Body of pancreas (tissue), 4 donors: ENCODE measurements around the gene DYDC2. TPM values are rescaled to one million over a fixed set of nuclear protein-coding genes. Genes with fewer than 3 reads are reported as not detected.
A peak's percentile ranks its signal among the peaks of the same experiment; 100 is the strongest.

Experiments used
- ATAC-seq: fragments of 150-250 bp; one replicate; pipeline ENCODE4 v1.9.1; 2016
- DNase-seq, 4 donors: peaks; one replicate each; pipeline ENCODE4 v3.0.0-alpha.2; 2019
- H3K27ac ChIP-seq, 4 donors: fragments of 200-600 bp; sonication (generic); 1 replicate in 3 of 4; 2 replicates in 1 of 4; pipeline versions ENCODE4 v1.5.1 to v1.6.1; 2016 to 2019; ENCODE audit warnings: mild to moderate bottlenecking in 1 of 4, mixed read lengths in 1 of 4, moderate library complexity in 1 of 4
- H3K27me3 ChIP-seq, 2 donors: fragments of 200-600 bp; sonication (generic); one replicate each; pipeline ENCODE4 v1.6.0; 2016; ENCODE audit warnings: mild to moderate bottlenecking in 1 of 2
- H3K36me3 ChIP-seq, 2 donors: fragments of 200-600 bp; sonication (generic); replicated peaks in 1 of 2; 2 replicates each; pipeline ENCODE4 v1.5.1; 2016; ENCODE audit warnings: low read depth in 2 of 2; ENCODE audit not compliant: insufficient read depth in 1 of 2
- H3K4me1 ChIP-seq: fragments of 200-600 bp; sonication (generic); one replicate; pipeline ENCODE4 v1.6.0; 2016
- H3K4me3 ChIP-seq, 2 donors: fragments of 200-600 bp; sonication (generic); 1 replicate in 1 of 2; 2 replicates in 1 of 2; pipeline ENCODE4 v1.5.1; 2016 to 2019
- H3K9me3 ChIP-seq, 3 donors: fragments of 200-600 bp; sonication (generic); 1 replicate in 2 of 3; 2 replicates in 1 of 3; pipeline ENCODE4 v1.5.1; 2016
- POLR2A ChIP-seq, 3 donors: fragments of 450-650 bp; IDR thresholded peaks; one replicate each; pipeline ENCODE4 v1.6.1; 2016; ENCODE audit warnings: antibody characterized with exemption in 3 of 3, mild to moderate bottlenecking in 2 of 3
- WGBS, 2 donors: methylation state at CpG; one replicate each; pipeline ENCODE4 v1.1.5; 2017; 5-methylcytosine and 5-hydroxymethylcytosine counted together
- intact Hi-C: fragments of 100-400 bp; cut with DNase I; formaldehyde crosslinking; loops from one replicate; pipeline ENCODE4 v1.15.1; 2023
- total RNA-seq, 2 donors: library from RNA; depleted of rRNA; stranded (reverse); fragments of >200 nt; gene quantifications; one replicate each; pipeline ENCODE4 v1.1.0, GENCODE V29; 2016
- TF ChIP-seq, protein P1 (sequence below), 7 experiments: fragments of 450-650 bp in 4 of 7; fragments of 200-600 bp in 3 of 7; sonication (generic) in 3 of 7; IDR thresholded peaks; one replicate each; pipeline ENCODE4 v1.5.1; 2016 to 2019; ENCODE audit warnings: antibody characterized with exemption in 7 of 7

Gene DYDC2, protein sequence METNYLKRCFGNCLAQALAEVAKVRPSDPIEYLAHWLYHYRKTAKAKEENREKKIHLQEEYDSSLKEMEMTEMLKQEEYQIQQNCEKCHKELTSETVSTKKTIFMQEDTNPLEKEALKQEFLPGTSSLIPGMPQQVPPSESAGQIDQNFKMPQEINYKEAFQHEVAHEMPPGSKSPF
- not detected for total RNA-seq

DNA sequence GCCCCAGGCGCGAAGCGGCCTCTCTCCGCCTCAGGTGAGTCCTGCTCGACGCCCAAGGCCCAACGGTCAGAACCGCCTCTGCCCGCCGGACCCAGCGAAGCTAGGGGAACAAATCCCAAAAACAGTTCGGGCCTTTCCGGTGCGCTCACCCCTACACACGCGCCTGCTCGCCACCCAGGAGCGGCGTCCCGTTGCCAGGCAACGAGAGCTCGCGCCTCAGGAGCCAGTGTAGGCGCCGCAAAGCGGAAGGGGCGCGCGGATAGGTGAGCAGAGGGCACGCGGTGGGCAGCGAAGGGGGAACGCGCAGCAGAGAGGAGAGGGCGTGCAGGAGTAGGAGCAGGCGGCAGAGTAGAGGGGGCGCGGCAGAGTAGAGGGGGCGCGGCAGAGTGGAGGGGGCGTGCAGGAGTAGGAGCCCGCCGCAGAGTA, at the start of gene DYDC2, which contains the start of gene DYDC1:
TSS of gene DYDC2 (plus strand) at position 219 of the 426 bp plus-strand sequence. CDS start 5,663 bp downstream, outside the sequence.
TSS of gene DYDC1 (minus strand) at position 193 of the 426 bp plus-strand sequence. CDS start 4,154 bp downstream, outside the sequence.
- Histone ChIP-seq H3K4me3 (no peak within 1 kb of the TSS), H3K27me3 (no peaks in the 10 kb centered on the region), H3K4me1 (peaks cover 16% of the 10 kb centered on the region), H3K27ac (no peak within 1 kb of the TSS), H3K9me3 (no peaks in the 10 kb centered on the region), H3K36me3 (no peaks in the 10 kb centered on the region)
- TF ChIP-seq POLR2A (IDR thresholded peaks at IDR 0.05) = no peak
- TF ChIP-seq, protein P1, sequence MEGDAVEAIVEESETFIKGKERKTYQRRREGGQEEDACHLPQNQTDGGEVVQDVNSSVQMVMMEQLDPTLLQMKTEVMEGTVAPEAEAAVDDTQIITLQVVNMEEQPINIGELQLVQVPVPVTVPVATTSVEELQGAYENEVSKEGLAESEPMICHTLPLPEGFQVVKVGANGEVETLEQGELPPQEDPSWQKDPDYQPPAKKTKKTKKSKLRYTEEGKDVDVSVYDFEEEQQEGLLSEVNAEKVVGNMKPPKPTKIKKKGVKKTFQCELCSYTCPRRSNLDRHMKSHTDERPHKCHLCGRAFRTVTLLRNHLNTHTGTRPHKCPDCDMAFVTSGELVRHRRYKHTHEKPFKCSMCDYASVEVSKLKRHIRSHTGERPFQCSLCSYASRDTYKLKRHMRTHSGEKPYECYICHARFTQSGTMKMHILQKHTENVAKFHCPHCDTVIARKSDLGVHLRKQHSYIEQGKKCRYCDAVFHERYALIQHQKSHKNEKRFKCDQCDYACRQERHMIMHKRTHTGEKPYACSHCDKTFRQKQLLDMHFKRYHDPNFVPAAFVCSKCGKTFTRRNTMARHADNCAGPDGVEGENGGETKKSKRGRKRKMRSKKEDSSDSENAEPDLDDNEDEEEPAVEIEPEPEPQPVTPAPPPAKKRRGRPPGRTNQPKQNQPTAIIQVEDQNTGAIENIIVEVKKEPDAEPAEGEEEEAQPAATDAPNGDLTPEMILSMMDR (IDR thresholded peaks at IDR 0.05) = no peak
- WGBS, 2 donors = 3% methylated on average over 19 to 38 of the region's 43 CpGs
- intact Hi-C loops = no loop called here
- ATAC-seq = peak; percentile 92
- peak; percentile 65 to 85 (median 72) for DNase-seq

DNA sequence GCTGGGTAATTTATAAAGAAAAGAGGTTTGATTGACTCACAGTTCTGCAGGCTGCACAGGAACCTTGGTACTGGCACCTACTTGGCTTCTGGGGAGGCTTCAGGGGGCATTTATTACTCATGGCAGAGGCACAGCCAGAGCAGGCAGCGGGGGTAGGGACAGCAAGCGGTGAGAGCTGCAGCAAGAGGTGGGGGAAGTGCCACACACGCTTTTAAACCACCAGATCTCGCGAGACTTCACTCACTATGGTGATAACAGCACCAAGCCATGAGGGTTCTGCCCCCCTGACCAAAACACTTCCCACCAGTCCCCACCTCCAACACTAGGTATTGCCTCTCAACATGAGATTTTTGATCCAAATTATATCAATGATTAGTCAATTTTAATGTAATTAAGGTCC, 43.1 kb upstream of the DYDC2 start:
- Histone ChIP-seq H3K27me3 (no peaks in the 10 kb centered on the region), H3K4me1 (peaks cover under 1% of the 10 kb centered on the region), H3K27ac (no peak overlapping the region), H3K9me3 (no peaks in the 10 kb centered on the region), H3K4me3 (no peak overlapping the region), H3K36me3 (no peaks in the 10 kb centered on the region)
- ATAC-seq (no peak), DNase-seq (no peak)
- WGBS, 2 donors = 82 to 94% methylated on average over 5 of the region's 5 CpGs
- intact Hi-C loops = no loop called here
- no peak for TF ChIP-seq POLR2A (IDR thresholded peaks at IDR 0.05)
- TF ChIP-seq, protein P1 (IDR thresholded peaks at IDR 0.05) = no peak

DNA sequence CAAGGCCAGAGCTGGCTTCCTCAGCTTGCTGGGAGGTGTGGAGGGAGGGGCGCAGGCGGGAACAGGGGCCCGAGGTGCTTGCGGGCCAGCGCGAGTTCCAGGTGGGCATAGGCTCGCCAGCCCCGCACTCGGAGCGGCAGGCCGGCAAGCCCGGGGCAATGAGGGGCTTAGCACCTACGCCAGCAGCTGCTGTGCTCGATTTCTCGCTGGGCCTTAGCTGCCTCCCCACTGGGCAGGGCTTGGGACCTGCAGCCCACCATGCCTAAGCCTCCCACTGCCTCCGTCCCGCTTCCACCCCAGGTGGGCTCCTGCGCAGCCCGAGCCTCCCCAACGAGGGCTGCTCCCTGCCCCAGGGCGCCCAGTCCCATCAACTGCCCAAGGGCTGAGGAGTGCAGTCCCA, 41.2 kb upstream of the DYDC2 start:
- DNase-seq = no peak
- no peak for TF ChIP-seq POLR2A (IDR thresholded peaks at IDR 0.05)
- TF ChIP-seq, protein P1 (IDR thresholded peaks at IDR 0.05) = no peak
- 96 to 100% methylated on average over 10 to 21 of the region's 21 CpGs for WGBS, 2 donors

DNA sequence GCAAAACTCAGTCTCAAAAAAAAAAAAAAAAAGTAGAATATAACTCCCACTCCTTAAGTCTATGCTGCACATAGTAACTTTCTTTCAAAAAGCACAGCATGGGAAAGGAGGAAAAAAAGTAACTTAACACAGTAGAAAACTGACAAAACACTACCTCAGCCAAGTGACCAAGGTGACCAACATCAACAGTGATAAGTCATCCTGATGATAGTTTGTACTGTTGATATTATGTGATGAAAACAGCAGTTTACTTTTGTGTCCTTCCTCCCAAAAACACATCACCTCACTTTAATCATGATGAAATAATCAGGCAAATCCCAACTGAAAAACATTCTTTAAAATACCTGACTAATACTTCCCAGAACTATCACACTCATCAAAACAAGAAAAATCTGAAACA, 37.8 kb upstream of the DYDC2 start:
- Histone ChIP-seq H3K27ac (no peak overlapping the region), H3K36me3 (no peaks in the 10 kb centered on the region), H3K4me1 (peaks cover 50% of the 10 kb centered on the region), H3K4me3 (no peak overlapping the region), H3K9me3 (no peaks in the 10 kb centered on the region), H3K27me3 (no peaks in the 10 kb centered on the region)
- ATAC-seq (no peak), DNase-seq (no peak)
- no peak for TF ChIP-seq POLR2A (IDR thresholded peaks at IDR 0.05)
- TF ChIP-seq, protein P1 (IDR thresholded peaks at IDR 0.05) = no peak
- intact Hi-C loops = no loop called here

More for the DNA sequence above, 41.2 kb upstream of the DYDC2 start:
- Histone ChIP-seq H3K27ac (no peak overlapping the region), H3K9me3 (no peaks in the 10 kb centered on the region), H3K4me3 (no peak overlapping the region), H3K27me3 (no peaks in the 10 kb centered on the region), H3K4me1 (peaks cover 18% of the 10 kb centered on the region), H3K36me3 (no peaks in the 10 kb centered on the region)
- intact Hi-C loops = no loop called here
- ATAC-seq = no peak

DNA sequence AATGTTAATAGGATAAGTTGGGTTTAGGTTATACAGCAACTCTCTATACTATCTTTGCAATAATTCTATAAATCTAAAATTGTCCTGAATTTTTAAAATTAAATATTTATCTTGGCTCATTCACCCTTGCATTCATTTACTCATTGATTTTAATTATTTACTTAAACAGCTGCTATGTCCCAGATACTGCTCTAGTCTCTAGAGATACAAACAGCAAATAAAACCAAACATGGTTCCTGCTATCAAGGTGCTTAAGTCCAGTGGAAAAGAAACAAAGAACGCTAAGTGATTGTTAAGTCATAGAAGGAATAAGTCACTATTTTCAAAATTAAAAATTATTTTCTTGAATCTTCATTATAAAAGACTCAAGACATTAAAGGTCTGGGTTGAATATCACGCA, 37.3 kb upstream of the DYDC2 start:
- no peaks in the 10 kb centered on the region for H3K9me3 ChIP-seq
- WGBS, 2 donors = 30 to 37% methylated on average over 2 of the region's 2 CpGs
- no peaks in the 10 kb centered on the region for H3K36me3 ChIP-seq
- TF ChIP-seq POLR2A (IDR thresholded peaks at IDR 0.05) = no peak
- TF ChIP-seq, protein P1 (IDR thresholded peaks at IDR 0.05) = no peak
- H3K27me3 ChIP-seq = no peaks in the 10 kb centered on the region
- no peak for DNase-seq
- H3K4me3 ChIP-seq = no peak overlapping the region
- H3K4me1 ChIP-seq = peaks cover 55% of the 10 kb centered on the region
- peak overlapping the region in 3 of 4 donors; percentile 11 to 71 (median 67) for H3K27ac ChIP-seq
- intact Hi-C loops = no loop called here
- ATAC-seq = peak; percentile 60
